Myometrial cell (primary cell): ENCODE measurements around the gene VIP. TPM values are rescaled to one million over a fixed set of nuclear protein-coding genes. Genes with fewer than 3 reads are reported as not detected.

Source experiments
- total RNA-seq: library from RNA; depleted of rRNA; stranded (reverse); fragments of >200 nt; gene quantifications from 2 replicates; pipeline ENCODE4 v1.2.3, GENCODE V29; 2015

The VIP gene
- not detected in 2 replicates for total RNA-seq

DNA sequence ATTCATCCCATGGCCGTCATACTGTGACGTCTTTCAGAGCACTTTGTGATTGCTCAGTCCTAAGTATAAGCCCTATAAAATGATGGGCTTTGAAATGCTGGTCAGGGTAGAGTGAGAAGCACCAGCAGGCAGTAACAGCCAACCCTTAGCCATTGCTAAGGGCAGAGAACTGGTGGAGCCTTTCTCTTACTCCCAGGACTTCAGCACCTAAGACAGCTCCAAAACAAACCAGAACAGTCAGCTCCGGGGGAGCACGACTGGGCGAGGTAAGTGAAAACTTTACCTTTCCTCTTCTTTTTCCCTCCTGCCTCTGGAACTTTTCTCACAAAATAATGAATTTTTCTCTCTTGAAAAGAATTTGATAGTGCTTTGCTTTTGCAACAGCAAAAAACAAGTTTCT, at the start of gene VIP:
Gene VIP, plus strand, starts transcription at position 104 of the 400 bp plus-strand sequence. CDS start 1,381 bp downstream, outside the sequence.

Other genes starting within 250 kb of the VIP start
- 37.8 and 42.0 TPM in 2 replicates for gene SYNE1, start 113.4 kb upstream of the VIP start, total RNA-seq
- gene MYCT1, start 52.9 kb upstream of the VIP start, total RNA-seq, result not detected in 2 replicates
- 12.7 and 16.7 TPM in 2 replicates for gene FBXO5, start 232.2 kb downstream of the VIP start, total RNA-seq